ENCODE results near the gene CDS2.

The CDS2 gene

DNA sequence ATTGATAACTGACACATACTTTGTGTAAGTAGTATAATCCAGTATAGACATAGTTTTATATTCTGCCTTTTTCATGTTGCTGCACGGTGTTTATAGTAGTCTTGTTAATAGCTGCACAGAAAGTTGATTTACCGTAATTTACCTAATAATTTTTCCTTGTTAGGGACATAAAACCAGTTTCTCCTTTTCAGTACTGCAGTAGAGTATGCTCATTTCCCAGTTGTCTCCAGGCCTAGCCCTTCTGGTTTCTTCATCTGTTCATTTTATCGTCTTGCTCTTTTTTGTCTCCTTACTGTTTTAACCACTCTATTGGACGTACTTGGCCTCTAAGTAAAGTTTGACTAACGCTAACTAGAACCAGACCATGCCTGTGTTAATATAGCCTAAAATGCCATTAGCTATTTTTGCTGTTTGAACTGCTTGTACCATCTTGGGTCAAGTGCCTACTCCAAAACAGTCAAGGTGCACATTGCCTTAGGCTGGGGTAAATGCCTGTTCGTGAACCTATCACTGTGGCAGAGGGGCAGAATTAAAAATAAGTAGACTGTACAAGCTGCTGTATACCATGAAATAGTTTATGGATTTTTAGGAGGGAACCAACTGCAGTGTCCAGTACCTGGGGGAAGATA, 34.8 kb downstream of the CDS2 start (continued):
- no peak for TF ChIP-seq ARNTL (CRISPR knock-in tag; IDR thresholded peaks at IDR 0.05; ENCODE audit: borderline replicate concordance, low read depth)
- TF ChIP-seq CSDC2 (CRISPR knock-in tag; IDR thresholded peaks at IDR 0.05): no peak

- TF ChIP-seq ESRRG (CRISPR knock-in tag; IDR thresholded peaks at IDR 0.05) (no peak), ZFP30 (CRISPR knock-in tag; IDR thresholded peaks at IDR 0.05) (no peak), ZNF565 (CRISPR knock-in tag; conservative IDR thresholded peaks at IDR 0.05; ENCODE audit: low read depth) (no peak), CREB5 (CRISPR knock-in tag; IDR thresholded peaks at IDR 0.05; ENCODE audit: low read depth) (no peak), OSR1 (CRISPR knock-in tag; IDR thresholded peaks at IDR 0.05) (no peak), CSDC2 (CRISPR knock-in tag; IDR thresholded peaks at IDR 0.05) (no peak), BACH2 (CRISPR knock-in tag; IDR thresholded peaks at IDR 0.05; ENCODE audit: borderline replicate concordance) (no peak)
- TF ChIP-seq, protein P1, sequence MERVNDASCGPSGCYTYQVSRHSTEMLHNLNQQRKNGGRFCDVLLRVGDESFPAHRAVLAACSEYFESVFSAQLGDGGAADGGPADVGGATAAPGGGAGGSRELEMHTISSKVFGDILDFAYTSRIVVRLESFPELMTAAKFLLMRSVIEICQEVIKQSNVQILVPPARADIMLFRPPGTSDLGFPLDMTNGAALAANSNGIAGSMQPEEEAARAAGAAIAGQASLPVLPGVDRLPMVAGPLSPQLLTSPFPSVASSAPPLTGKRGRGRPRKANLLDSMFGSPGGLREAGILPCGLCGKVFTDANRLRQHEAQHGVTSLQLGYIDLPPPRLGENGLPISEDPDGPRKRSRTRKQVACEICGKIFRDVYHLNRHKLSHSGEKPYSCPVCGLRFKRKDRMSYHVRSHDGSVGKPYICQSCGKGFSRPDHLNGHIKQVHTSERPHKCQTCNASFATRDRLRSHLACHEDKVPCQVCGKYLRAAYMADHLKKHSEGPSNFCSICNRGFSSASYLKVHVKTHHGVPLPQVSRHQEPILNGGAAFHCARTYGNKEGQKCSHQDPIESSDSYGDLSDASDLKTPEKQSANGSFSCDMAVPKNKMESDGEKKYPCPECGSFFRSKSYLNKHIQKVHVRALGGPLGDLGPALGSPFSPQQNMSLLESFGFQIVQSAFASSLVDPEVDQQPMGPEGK (CRISPR knock-in tag; IDR thresholded peaks at IDR 0.05; ENCODE audit: borderline replicate concordance): no peak
- ATAC-seq: no peak
Measured at GRCh38 chr20:5164645-5165625, 38.1 kb downstream of the CDS2 start.

- peak; percentile 90 for ATAC-seq
- TF ChIP-seq ZFP3 (CRISPR knock-in tag; IDR thresholded peaks at IDR 0.05) (no peak), OSR1 (CRISPR knock-in tag; IDR thresholded peaks at IDR 0.05) (no peak), ESRRG (CRISPR knock-in tag; IDR thresholded peaks at IDR 0.05) (no peak), ZC3H10 (CRISPR knock-in tag; IDR thresholded peaks at IDR 0.05) (no peak), ISL1 (CRISPR knock-in tag; IDR thresholded peaks at IDR 0.05) (no peak), ZFP30 (CRISPR knock-in tag; IDR thresholded peaks at IDR 0.05) (no peak), SNAI2 (CRISPR knock-in tag; IDR thresholded peaks at IDR 0.05) (no peak), CREB5 (CRISPR knock-in tag; IDR thresholded peaks at IDR 0.05; ENCODE audit: low read depth) (no peak), ZNF8 (CRISPR knock-in tag; IDR thresholded peaks at IDR 0.05) (no peak), RARB (CRISPR knock-in tag; IDR thresholded peaks at IDR 0.05) (no peak), CSDC2 (CRISPR knock-in tag; IDR thresholded peaks at IDR 0.05) (no peak), CSRNP3 (CRISPR knock-in tag; IDR thresholded peaks at IDR 0.05) (no peak), BACH2 (CRISPR knock-in tag; IDR thresholded peaks at IDR 0.05; ENCODE audit: borderline replicate concordance) (no peak), PPARA (CRISPR knock-in tag; IDR thresholded peaks at IDR 0.05; ENCODE audit: borderline replicate concordance) (no peak), TOX (CRISPR knock-in tag; IDR thresholded peaks at IDR 0.05; ENCODE audit: borderline replicate concordance) (no peak), TCF4 (CRISPR knock-in tag; IDR thresholded peaks at IDR 0.05; ENCODE audit: borderline replicate concordance) (no peak)
- TF ChIP-seq, protein P1 (CRISPR knock-in tag; IDR thresholded peaks at IDR 0.05; ENCODE audit: borderline replicate concordance): no peak
Measured at GRCh38 chr20:5168651-5169396, 42.0 kb downstream of the CDS2 start.

Data from SK-N-SH treated with all-trans-retinoic acid at 6 μM for 48 hours (cell line).